ENCODE measurements around the gene JHY.

JHY gene

DNA sequence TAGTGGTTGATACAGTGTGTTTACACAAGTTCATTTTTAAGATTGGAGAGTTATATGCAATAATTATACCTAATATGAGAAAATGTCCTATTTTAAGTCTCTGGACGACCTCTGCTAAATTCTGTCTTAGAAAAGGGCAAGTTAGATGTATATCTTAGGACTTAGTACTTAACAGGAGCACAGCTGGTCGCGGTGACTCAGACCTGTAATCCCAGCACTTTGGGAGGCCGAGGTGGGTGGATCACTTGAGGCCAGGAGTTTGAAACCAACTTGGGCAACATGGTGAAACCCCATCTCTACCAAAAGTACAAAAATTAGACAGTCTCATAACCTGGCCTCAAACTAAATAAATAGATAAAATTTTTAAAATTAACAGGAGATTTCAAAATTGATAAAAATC, 71.9 kb downstream of the JHY start:
- DNase-seq (ENCODE audit: low spot score), result no peak

DNA sequence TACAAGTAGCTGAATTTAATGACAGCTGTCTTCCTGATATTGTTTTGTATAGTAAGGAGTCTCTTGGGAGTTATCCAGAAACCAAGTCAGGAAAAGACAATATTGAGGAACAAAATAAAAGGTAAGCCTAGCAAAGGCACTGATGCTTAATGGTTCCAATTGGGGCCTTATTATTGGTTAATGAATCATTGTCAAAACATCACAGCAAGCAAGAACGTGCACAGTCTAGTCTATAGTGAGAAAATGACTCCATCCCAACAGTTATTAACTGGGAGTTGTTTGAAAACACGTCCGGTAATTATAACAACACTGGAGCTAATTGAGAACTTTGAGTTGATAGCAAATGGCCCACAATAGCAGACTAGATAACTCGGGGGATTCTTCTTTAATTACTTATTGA, 81.4 kb downstream of the JHY start:
- no peak for DNase-seq (ENCODE audit: low spot score)

DNA sequence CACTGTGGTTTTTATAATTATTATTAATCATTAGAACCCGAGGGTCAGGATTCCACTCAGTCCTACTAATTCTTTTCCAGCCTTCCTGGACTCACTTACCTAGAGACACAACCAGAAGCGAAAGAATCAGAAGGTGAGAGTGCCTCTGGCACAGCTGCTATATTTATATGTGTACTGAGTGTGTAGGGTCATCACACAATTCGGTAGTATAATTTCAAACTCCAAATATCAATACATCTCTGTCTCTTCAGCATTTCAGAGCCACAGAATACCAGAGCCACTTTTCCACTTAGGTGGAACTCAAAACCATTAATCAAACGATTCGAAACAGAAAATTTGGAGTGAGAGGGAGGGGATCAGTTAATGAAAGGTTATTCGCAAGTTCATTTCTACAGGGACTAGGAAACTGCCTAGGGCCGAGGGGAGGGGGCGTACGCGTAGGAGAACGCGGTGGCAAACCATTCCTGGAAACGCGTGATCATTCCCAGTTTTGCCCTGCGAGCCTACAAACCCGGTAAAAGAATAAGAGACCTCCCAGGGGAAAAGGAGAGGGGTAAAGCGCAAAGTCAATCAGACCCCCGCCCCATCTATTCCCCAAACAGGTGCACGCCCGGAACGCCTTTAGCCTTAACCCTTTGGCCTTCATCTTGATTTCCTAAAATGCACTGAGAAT, 93.6 kb downstream of the JHY start:
- no peak for DNase-seq (ENCODE audit: low spot score)

DNA sequence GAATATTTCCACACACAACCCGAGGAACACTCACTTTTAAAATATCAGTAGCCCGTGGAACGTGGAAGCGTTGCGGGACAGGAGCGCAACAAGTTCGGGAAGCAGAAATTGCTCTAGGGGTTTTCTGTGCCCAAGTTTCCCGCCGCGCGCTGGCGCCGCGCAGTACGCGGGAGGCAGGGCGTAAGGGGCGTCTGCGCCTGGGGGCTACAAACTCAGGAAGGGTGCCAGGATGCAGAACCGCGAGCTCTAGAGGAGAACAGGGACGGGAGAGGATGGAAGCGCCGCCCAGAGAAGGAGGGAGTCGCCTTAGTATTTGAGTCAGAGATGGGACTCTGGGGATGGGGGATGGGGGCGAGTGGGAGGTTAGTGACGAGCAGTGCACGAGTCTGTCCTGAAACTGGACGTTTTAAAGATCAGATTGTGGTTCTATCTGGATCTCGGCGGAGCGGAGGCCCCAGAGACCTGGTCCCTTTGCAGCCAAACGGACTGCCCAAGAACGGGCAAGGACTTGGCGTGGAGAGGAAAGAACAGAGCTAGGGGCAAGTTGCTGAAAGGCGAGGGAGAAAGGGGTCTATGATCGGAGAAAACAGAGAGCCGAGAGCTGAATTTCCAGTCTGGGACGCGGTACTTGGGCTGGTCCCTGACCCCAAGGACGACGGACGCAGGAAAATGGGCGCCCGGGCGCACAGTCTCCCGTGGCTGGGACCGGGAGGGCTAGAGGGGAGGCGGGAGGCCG, 94.3 kb downstream of the JHY start:
- no peak for DNase-seq (ENCODE audit: low spot score)

DNA sequence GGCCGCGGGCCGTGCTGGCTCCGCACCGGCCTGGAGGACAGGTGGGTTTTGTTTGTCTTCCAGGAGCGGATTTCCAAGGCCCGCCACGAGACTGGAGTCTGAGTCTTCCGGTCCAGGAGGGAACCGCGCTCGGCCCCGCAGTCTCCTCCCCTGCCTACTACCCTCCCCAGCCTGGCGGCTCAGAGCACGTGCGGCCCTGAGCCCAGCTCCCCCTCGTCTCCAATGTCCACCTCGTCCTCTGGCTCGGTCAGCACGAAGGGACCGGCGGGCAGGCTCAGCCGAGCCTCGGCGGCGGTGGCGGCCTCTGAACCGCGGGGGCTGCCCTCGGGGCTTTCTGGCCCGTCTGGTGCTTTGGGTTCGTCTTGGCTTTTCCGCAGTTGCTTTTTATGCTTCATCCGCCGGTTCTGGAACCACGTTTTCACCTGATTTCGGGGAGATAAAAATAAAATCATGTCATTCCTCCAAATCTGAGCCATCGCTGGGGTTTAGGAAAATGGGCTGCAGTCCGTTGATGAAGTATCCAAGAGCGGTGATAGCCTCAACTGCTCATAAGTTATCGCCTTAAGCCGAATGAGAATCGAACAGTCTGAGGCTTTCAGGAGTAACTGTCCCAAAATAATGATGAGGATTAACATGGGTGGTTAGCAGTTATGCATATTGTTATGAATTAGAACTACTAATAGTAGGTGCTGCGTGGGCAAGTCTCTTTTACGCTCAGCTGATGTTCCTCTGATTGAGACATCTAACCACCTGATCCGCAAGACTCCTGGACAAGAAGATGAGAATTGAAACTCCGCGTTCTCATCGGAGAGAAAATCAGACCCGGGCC, 95.1 kb downstream of the JHY start:
- DNase-seq (ENCODE audit: low spot score), result no peak

DNA sequence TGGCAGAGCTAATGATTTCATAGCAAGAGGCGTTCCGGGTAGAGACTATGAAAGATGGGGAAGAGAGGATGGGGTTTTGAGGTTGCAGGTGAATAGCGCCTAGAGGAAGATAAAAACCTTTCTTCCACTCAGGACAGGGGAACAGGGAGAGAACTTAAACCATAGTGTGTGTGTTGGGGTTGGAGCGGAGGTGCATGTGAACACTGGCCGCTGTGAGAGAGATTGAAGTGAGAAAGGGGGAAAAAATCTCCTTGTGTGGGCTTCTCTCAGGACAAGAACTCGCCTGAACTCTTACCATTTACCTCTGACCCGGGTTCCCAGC, 95.7 kb downstream of the JHY start:
- DNase-seq (ENCODE audit: low spot score), result no peak

GRCh38 chr11:122979103-122979814, 96.7 kb downstream of the JHY start:
- no peak for DNase-seq (ENCODE audit: low spot score)

GRCh38 chr11:122979815-122980595, 97.4 kb downstream of the JHY start:
- no peak for DNase-seq (ENCODE audit: low spot score)

DNA sequence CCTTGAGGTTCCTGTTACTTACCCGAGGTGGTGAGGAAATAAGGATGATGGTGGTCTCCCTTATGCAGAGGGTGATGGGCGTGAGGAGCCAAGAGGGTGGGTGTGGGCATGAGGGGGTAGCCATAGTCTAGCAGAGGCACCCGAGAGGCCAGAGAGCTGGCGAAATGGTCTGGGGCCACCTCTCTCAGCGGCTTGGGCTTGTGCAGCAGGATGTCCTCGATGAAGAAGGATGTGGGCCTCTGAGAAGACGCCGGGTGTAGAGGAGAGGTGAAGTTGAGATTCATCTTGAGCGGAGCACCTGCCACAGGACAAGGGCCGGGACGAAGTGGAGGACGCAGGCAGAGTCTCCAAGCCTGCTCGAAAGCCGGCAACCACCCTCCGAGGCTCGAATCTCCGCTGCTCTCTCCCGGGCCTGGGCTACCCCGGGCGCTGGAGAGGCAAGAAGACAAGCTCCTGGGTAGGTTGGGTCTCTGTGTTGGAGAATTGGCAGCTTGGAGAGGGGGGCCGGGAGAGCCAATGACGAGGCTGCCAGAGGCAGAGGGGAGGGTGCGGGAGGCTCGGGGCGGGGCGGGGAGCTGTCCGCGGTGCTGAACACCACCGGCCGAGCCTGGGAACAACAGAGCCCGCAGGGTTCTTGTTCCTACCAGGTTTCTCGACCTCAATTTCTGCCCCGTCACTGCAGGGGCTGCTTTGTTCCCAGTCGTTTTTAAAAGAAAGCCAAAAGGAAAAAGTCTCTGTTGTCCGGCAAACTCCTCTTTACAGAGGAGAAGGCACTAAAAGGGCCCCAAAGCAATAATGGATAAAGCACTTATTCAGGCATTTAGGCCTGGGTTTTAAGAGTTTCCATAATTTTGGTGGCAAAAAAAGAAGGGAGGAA, 99.1 kb downstream of the JHY start, which contains the start of gene BSX:
Gene BSX (minus strand): TSS at position 447 of the 877 bp plus-strand sequence. CDS start 163 bp downstream, at position 284.
- DNase-seq (ENCODE audit: low spot score), result peak; percentile 63

GRCh38 chr11:122983438-122984185, 101.1 kb downstream of the JHY start:
- no peak for DNase-seq (ENCODE audit: low spot score)

DNA sequence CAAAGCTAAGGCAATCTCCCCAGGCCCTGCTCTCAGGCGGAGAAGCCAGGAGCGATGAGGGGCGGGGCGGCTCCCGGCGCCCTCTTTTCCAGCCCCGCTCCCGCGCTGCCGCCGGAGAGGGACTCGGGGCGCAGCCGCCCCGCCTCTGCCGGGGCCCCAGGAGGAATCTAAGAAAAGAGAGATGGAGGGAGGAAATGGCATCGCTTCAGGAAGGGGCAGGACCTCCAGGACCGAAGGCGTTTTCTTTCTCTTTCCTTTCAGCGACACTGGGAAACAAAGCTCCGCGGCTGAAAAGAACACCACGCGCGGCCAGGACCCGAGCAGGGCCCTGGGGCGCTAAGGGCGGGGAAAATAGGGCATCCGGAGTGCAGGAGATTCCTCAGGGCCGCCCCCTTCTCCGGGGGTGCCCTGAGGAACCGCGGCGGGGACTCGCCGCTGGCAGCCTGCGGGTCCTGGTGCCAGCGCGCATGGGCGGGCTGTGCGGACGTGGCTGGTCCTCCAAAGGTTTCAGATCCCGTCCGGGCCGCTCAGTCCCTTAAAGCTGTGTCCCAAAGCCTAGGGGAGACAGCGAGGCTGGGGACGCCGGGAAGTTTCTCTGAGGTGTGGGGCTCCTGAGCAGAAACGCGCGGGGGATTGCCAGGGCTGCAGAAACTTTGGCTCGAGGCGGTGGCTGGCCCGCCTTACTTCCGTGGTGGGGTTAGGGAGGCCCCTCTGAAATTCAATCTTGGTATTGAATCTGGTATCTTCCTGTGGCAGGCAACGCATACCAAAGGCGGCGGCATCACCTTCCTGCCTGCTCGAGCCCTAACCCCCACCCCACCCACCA, 101.8 kb downstream of the JHY start:
- DNase-seq (ENCODE audit: low spot score), result no peak

DNA sequence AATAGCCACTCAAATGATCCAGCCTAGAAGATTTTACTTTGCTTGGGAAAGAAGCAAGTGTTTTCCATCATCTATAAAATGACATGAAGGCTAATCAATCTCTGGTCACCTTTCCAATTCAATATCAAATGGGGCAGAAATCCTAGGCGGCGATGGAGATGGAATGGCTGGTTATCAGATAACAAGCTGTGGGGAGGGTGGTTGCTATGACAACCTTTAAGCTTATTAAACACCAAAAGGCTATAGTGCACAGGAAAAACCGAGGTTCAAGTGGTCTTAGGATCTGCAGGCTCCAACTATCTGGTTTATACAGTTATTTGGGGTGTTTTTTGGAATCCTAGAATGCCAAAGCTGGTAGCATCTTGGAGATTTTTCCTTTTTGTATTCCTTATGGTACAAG, 113.0 kb downstream of the JHY start:
- DNase-seq (ENCODE audit: low spot score), result no peak

DNA sequence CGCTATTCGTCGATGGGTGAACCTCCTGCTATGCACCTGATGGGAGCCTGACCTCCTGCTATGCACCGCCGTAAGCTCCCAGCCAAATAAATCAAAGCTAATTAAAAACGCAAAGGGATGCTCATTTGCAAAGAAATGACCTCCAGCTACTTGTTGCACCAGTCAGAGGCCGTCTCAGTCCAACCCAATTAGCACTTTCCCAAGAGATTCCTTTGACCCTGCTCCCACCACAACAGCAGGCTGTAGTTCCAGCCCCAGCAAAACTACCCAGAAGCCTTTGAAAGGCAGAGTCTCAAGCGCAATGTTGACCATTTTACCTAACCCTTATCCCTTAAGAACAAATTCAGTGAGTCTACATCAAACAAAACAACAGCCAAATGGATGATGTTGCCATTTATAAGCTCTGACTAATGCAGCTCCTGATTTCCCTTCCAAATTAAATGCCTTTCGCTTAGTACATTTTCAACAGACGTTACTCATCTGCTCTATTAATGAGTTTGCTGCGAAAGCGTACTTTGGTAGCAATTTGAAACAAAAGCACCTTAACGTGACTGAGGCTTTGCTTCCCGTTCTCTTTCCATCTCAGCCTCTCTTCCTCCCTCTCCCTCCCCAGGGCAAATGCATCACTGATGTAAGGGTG, 116.3 kb downstream of the JHY start:
- no peak for DNase-seq (ENCODE audit: low spot score)

GRCh38 chr11:123000721-123001120, 118.2 kb downstream of the JHY start:
- DNase-seq (ENCODE audit: low spot score), result no peak

DNA sequence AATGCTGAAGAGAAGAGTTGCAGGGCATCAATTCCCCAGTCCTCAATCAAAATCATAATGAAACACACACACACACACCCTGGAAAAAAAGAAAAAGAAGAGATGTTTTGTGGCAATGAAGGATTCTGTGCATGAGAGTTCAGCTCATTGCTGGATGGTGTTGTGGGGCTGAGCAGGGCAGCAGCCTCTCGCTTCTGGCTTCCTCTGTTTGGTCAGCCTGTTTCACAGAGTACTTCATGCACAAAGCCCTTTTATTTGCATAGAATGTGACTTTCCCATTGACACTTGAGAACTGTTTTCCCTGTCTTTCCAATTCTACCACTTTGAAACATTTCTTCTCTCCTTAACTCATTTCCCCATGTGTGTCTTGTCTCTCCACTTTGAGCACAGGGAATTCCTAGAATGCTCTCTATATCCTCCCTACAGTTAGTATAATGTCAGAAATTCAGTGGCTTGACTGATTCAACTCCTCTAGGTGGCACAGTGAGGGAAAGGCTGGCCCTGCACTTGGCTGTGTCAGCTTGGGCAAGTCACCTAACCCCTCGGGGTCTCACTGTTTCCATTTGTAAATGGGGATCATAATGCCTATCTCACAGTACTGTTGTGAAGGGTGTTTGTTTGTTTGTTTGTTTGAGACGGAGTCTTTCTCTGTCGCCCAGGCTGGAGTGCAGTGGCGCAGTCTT, 124.4 kb downstream of the JHY start:
- DNase-seq (ENCODE audit: low spot score), result no peak

Measured in HuH-7.5 (cell line).